Caco-2 (cell line): Measurements from ENCODE around the gene C3orf18. TPM values are rescaled to one million over a fixed set of nuclear protein-coding genes. Genes with fewer than 3 reads are reported as not detected.

Source experiments
- BruUV-seq: library from RNA; stranded (reverse); fragments of 400-500 nt; replicated peaks from 2 replicates; lab custom pipeline; 2021; lab: Mats Ljungman, UMichigan
- CTCF ChIA-PET: fragments of 300-600 bp; sonication (Branson Sonifier 250); formaldehyde crosslinking; loops from one replicate; lab custom pipeline; 2022; ENCODE audit warnings: antibody characterized with exemption; lab: Charles Lee
- POLR2A ChIA-PET: fragments of 300-600 bp; sonication (Branson Sonifier 250); formaldehyde crosslinking; loops from one replicate; lab custom pipeline; 2022; ENCODE audit warnings: antibody characterized with exemption; lab: Charles Lee
- DNase-seq, 2 experiments: peaks; one replicate each; pipeline versions ENCODE4 v3.0.0 to v3.0.0-alpha.2; 2020 to 2022
- H3K27me3 ChIP-seq: replicated peaks from 2 replicates; pipeline ENCODE4 v1.6.0; 2011; ENCODE audit warnings: low read length; ENCODE audit not compliant: control insufficient read depth, insufficient read depth
- H3K36me3 ChIP-seq: 2 replicates; pipeline ENCODE4 v1.5.1; 2011; ENCODE audit warnings: low read length; ENCODE audit not compliant: control insufficient read depth, insufficient read depth
- H3K4me1 ChIP-seq: fragments of 250-450 bp; sonication (Bioruptor Pico); 2 replicates; pipeline ENCODE4 v1.5.1; 2020; ENCODE audit warnings: mild to moderate bottlenecking
- H3K4me3 ChIP-seq: 2 replicates; pipeline ENCODE4 v1.5.1; 2011; ENCODE audit warnings: low read depth, mild to moderate bottlenecking, control low read depth, low read length
- H3K9me3 ChIP-seq: fragments of 250-450 bp; sonication (Bioruptor Pico); 2 replicates; pipeline ENCODE4 v1.5.1; 2020; ENCODE audit warnings: mild to moderate bottlenecking, moderate library complexity
- H3K27ac Mint-ChIP-seq: one replicate; pipeline ENCODE4 v1.8.0; 2022; ENCODE audit warnings: mixed read lengths; ENCODE audit not compliant: unreplicated experiment
- H3K27me3 Mint-ChIP-seq: one replicate; pipeline ENCODE4 v1.8.0; 2022; ENCODE audit warnings: mixed read lengths; ENCODE audit not compliant: insufficient read depth, unreplicated experiment
- H3K36me3 Mint-ChIP-seq: one replicate; pipeline ENCODE4 v1.8.0; 2022; ENCODE audit warnings: mild to moderate bottlenecking, mixed read lengths; ENCODE audit not compliant: insufficient read depth, unreplicated experiment
- H3K4me1 Mint-ChIP-seq: one replicate; pipeline ENCODE4 v1.8.0; 2022; ENCODE audit warnings: low read depth, mixed read lengths; ENCODE audit not compliant: unreplicated experiment
- H3K4me3 Mint-ChIP-seq: one replicate; pipeline ENCODE4 v1.8.0; 2022; ENCODE audit warnings: mild to moderate bottlenecking, moderate library complexity, mixed read lengths; ENCODE audit not compliant: unreplicated experiment
- H3K9me3 Mint-ChIP-seq: one replicate; pipeline ENCODE4 v1.8.0; 2022; ENCODE audit warnings: mixed read lengths; ENCODE audit not compliant: unreplicated experiment
- CTCF ChIP-seq, 2 experiments: fragments of 200-600 bp in 1 of 2; IDR thresholded peaks; 1 replicate in 1 of 2; 2 replicates in 1 of 2; pipeline versions ENCODE4 v1.5.1 to v1.8.0; 2011 to 2022; ENCODE audit warnings: antibody characterized with exemption in 1 of 2, control low read depth in 1 of 2, inconsistent platforms in 1 of 2, low read depth in 1 of 2, low read length in 1 of 2, mild to moderate bottlenecking in 1 of 2, moderate library complexity in 1 of 2; ENCODE audit not compliant: insufficient read depth in 1 of 2, severe bottlenecking in 1 of 2, unreplicated experiment in 1 of 2
- intact Hi-C: fragments of 100-400 bp; cut with micrococcal nuclease; formaldehyde crosslinking; loops from one replicate; pipeline ENCODE4 v1.10.0; 2022; ENCODE audit not compliant: unreplicated experiment
- total RNA-seq: library from RNA; stranded (reverse); gene quantifications from 2 replicates; pipeline ENCODE4 v1.2.3, GENCODE V29; 2022

C3orf18 gene
- total RNA-seq, 1 experiment from 2014 or later: 2.1 TPM

GRCh38 chr3:50604110-50604621 is 36.6 kb upstream of the C3orf18 start:
- H3K9me3 Mint-ChIP-seq: no peaks in the 10 kb centered on the region
- no peaks in the 10 kb centered on the region for H3K9me3 ChIP-seq
- no peak overlapping the region for H3K4me3 ChIP-seq
- peaks cover 37% of the 10 kb centered on the region for H3K4me1 ChIP-seq
- no peak for DNase-seq
- H3K27ac Mint-ChIP-seq: no peak overlapping the region
- peaks cover 4% of the 10 kb centered on the region for H3K36me3 Mint-ChIP-seq
- H3K4me3 Mint-ChIP-seq: no peak overlapping the region
- POLR2A ChIA-PET: no interaction called here
- no peak for TF ChIP-seq CTCF (IDR thresholded peaks at IDR 0.05; ENCODE audit: insufficient read depth in 1 of 2, low read depth in 1 of 2, low read length in 1 of 2, severe bottlenecking in 1 of 2, unreplicated experiment in 1 of 2)
- H3K4me1 Mint-ChIP-seq: peaks cover 20% of the 10 kb centered on the region
- no TSS peak for BruUV-seq
- H3K27me3 ChIP-seq: no peaks in the 10 kb centered on the region
- no peaks in the 10 kb centered on the region for H3K36me3 ChIP-seq
- CTCF ChIA-PET: interaction anchor here (0.6 kb wide), 1 partner anchor 795 kb away, joined by 3 read pairs; no protein-coding TSS in a partner anchor
- H3K27me3 Mint-ChIP-seq: no peaks in the 10 kb centered on the region
- intact Hi-C loops: no loop called here

- Histone ChIP-seq H3K27me3 (no peaks in the 10 kb centered on the region), H3K4me1 (peaks cover 37% of the 10 kb centered on the region), H3K36me3 (no peaks in the 10 kb centered on the region), H3K4me3 (no peak overlapping the region), H3K9me3 (no peaks in the 10 kb centered on the region)
- CTCF ChIA-PET: interaction anchor here (0.6 to 3.2 kb wide), 3 partner anchors 8 to 344 kb away, joined by 3 to 19 read pairs (median 8); partner anchors contain the start of gene CISH
- POLR2A ChIA-PET: interaction anchor here (2.6 kb wide), 1 partner anchor 35 kb away, joined by 12 read pairs; the partner anchor contains the start of gene HEMK1
- H3K4me1 Mint-ChIP-seq: peaks cover 20% of the 10 kb centered on the region
- no peak overlapping the region for H3K4me3 Mint-ChIP-seq
- TF ChIP-seq CTCF (IDR thresholded peaks at IDR 0.05; ENCODE audit: insufficient read depth in 1 of 2, low read depth in 1 of 2, low read length in 1 of 2, severe bottlenecking in 1 of 2, unreplicated experiment in 1 of 2): no peak
- no TSS peak for BruUV-seq
- H3K9me3 Mint-ChIP-seq: no peaks in the 10 kb centered on the region
- peak overlapping the region; percentile 98 for H3K27ac Mint-ChIP-seq
- no peak for DNase-seq
- peaks cover 4% of the 10 kb centered on the region for H3K36me3 Mint-ChIP-seq
- intact Hi-C loops: no loop called here
- no peaks in the 10 kb centered on the region for H3K27me3 Mint-ChIP-seq
Observed at GRCh38 chr3:50603261-50604109, 35.9 kb upstream of the C3orf18 start.

- intact Hi-C loops: no loop called here
- ChIA-PET CTCF (interaction anchor here (0.6 to 3.2 kb wide), 3 partner anchors 9 to 343 kb away, joined by 3 to 19 read pairs (median 8); partner anchors contain the start of gene CISH), POLR2A (interaction anchor here (0.6 to 2.6 kb wide), 4 partner anchors 9 to 34 kb away, joined by 4 to 14 read pairs (median 8); partner anchors contain the start of genes CISH and HEMK1)
- H3K9me3 Mint-ChIP-seq: no peaks in the 10 kb centered on the region
- no peaks in the 10 kb centered on the region for H3K36me3 ChIP-seq
- peaks cover 20% of the 10 kb centered on the region for H3K4me1 Mint-ChIP-seq
- no TSS peak for BruUV-seq
- H3K27me3 ChIP-seq: no peaks in the 10 kb centered on the region
- peak; percentile 46 to 65 for DNase-seq
- no peaks in the 10 kb centered on the region for H3K9me3 ChIP-seq
- peaks cover 37% of the 10 kb centered on the region for H3K4me1 ChIP-seq
- peak overlapping the region; percentile 70 for H3K4me3 Mint-ChIP-seq
- H3K4me3 ChIP-seq: no peak overlapping the region
- H3K27me3 Mint-ChIP-seq: no peaks in the 10 kb centered on the region
- peaks cover 4% of the 10 kb centered on the region for H3K36me3 Mint-ChIP-seq
- peak overlapping the region; percentile 98 for H3K27ac Mint-ChIP-seq
- TF ChIP-seq CTCF (IDR thresholded peaks at IDR 0.05; ENCODE audit: insufficient read depth in 1 of 2, low read depth in 1 of 2, low read length in 1 of 2, severe bottlenecking in 1 of 2, unreplicated experiment in 1 of 2): no peak
Observed at GRCh38 chr3:50602595-50603191, 35.1 kb upstream of the C3orf18 start.
